Eye (tissue), 1 donor: Measurements from ENCODE around the gene PCDHGA5.
"Not testable (repeated sequence)": the region's sequence is repeated elsewhere in the genome, so short reads cannot be mapped to it uniquely, and the experiment has no call there.

Experiments used
- DNase-seq: peaks from one replicate; pipeline ENCODE4 v3.0.0-alpha.2; 2015

Gene PCDHGA5

DNA sequence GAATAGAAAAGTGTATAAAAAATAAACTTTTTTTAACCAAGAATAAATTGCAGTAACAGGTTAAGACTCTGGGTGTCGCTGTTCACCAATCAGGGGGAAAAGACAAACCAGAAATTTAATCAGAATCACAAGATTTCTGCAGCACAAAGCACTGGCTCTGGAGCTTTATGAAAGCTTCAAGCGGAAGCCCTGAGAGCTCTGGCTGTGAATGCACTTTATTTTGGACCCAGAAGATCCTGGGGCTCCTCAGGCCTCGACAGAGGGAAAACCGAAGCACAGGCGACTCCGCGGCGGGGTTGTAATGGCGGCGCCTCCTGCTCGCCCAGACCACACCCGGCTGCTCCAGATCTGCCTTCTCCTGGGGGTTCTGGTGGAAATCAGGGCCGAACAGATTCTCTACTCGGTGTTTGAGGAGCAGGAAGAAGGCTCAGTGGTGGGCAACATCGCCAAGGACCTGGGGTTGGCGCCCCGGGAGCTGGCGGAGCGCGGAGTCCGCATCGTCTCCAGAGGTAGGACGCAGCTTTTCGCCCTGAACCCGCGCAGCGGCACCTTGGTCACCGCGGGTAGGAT lies 9.0 kb upstream of the PCDHGA5 start, which contains the start of gene PCDHGA4:
PCDHGA4 (plus strand) TSS at position 122 of the 570 bp plus-strand sequence; CDS start at position 209, 87 bp downstream.
- DNase-seq, result no peak

DNA sequence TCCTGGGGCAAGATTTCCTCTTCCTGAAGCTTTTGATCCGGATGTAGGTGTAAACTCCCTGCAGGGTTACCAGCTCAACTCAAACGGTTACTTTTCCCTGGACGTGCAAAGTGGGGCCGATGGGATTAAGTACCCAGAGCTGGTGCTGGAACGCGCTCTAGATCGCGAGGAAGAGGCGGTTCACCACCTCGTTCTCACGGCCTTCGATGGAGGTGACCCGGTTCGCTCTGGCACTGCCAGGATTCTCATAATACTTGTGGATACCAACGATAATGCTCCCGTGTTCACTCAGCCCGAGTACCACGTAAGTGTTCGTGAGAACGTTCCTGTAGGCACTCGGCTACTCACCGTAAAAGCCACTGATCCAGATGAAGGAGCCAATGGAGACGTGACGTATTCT lies 8.3 kb upstream of the PCDHGA5 start:
- no peak for DNase-seq

DNA sequence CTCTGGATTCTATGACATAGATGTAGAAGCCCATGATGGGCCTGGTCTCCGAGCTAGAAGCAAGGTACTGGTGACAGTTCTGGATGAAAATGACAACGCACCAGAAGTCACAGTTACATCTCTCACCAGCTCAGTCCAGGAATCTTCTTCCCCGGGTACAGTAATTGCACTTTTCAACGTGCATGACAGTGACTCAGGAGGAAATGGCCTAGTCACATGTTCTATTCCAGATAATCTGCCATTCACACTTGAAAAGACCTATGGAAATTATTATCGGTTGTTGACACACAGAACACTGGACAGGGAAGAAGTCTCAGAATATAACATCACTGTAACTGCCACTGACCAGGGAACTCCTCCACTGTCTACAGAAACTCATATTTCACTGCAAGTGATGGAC lies 7.8 kb upstream of the PCDHGA5 start:
- no peak for DNase-seq

DNA sequence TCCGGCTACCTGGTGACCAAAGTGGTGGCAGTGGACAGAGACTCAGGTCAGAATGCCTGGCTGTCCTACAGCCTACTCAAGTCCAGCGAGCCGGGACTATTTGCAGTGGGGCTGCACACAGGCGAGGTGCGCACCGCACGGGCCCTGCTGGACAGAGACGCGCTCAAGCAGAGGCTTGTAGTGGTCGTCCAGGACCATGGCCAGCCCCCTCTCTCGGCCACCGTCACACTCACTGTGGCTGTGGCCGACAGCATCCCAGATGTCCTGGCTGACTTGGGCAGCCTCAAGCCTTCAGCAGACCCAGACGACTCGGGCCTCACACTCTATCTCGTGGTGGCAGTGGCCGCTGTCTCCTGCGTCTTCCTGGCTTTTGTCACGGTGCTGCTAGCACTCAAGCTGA lies 7.0 kb upstream of the PCDHGA5 start:
- no peak for DNase-seq

DNA sequence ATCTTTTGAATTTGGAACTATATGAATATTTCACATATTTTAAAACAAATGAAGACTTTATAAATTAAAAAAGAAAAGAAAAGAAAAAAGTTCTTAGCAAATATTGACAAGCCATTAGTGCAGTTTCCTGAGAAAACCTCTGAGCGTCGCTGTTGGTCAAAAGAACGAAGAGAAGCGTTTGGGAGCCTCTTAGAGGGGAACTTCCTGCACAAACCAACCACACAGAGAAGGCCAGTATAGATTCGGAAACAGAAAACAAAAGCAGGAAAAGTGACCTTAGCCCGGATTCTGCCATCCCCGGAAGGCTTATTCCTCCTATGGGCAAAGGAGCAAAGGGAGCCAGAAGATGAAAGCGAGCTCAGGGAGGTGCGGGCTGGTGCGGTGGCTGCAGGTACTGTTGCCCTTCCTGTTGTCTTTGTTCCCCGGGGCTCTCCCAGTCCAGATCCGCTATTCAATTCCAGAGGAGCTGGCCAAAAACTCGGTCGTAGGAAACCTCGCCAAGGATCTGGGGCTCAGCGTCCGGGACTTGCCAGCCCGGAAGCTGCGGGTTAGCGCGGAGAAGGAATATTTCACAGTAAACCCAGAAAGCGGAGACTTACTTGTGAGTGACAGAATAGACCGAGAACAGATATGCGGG lies 4.1 kb upstream of the PCDHGA5 start, which contains the start of gene PCDHGB2:
PCDHGB2 (plus strand) TSS at position 205 of the 637 bp plus-strand sequence; CDS start at position 347, 142 bp downstream.
- no peak for DNase-seq

DNA sequence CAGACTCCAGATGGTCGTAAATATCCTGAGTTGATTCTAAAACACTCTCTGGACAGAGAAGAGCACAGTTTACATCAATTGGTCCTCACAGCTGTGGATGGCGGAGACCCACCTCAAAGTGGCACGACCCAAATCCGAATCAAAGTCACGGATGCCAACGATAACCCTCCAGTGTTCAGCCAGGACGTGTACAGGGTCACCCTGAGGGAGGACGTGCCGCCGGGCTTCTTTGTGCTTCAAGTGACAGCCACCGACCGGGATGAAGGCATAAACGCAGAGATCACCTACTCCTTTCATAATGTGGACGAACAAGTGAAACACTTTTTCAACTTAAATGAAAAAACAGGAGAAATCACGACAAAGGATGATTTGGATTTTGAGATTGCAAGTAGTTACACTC lies 3.3 kb upstream of the PCDHGA5 start:
- no peak for DNase-seq

DNA sequence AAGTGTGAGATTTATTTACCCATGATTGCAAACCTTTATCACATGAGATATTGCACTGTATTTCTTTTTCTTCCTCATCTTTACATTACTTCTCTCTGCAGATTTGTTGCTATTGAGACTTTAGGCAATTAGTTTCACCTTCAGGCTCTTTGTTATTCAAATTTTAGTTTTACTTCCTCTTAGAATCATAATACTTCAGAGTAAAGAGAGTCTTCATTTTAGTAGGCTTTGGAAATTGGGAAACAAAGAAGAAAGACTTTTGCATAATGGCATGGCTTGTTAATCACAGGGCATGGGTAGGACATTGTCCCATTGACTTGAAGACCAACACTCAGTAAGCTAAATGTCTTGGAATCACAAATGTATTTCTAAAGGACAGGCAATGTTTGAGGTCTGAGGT lies 1.2 kb upstream of the PCDHGA5 start:
- no peak for DNase-seq

DNA sequence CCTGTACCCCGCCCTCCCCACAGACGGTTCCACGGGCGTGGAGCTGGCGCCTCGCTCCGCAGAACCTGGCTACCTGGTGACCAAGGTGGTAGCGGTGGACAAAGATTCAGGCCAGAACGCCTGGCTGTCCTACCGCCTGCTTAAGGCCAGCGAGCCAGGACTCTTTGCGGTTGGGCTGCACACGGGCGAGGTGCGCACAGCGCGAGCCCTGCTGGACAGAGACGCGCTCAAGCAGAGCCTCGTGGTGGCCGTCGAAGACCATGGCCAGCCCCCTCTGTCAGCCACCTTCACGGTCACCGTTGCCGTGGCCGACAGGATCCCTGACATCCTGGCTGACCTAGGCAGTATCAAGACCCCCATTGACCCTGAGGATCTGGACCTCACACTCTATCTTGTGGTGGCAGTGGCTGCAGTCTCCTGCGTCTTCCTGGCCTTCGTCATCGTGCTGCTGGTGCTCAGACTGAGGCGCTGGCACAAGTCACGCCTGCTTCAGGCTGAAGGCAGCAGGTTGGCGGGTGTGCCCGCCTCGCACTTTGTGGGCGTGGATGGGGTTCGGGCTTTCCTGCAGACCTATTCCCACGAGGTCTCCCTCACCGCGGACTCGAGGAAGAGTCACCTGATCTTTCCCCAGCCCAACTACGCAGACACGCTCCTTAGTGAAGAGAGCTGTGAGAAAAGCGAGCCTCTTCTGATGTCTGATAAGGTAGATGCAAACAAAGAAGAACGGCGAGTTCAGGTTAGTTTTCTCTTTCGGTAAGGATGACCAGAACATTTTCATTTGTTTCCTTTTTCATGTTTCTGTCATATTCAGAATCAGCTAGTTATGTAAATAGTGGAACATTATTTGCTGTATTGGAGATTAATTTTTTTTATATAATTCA lies 2.3 kb downstream of the PCDHGA5 start:
- DNase-seq, result no peak

DNA sequence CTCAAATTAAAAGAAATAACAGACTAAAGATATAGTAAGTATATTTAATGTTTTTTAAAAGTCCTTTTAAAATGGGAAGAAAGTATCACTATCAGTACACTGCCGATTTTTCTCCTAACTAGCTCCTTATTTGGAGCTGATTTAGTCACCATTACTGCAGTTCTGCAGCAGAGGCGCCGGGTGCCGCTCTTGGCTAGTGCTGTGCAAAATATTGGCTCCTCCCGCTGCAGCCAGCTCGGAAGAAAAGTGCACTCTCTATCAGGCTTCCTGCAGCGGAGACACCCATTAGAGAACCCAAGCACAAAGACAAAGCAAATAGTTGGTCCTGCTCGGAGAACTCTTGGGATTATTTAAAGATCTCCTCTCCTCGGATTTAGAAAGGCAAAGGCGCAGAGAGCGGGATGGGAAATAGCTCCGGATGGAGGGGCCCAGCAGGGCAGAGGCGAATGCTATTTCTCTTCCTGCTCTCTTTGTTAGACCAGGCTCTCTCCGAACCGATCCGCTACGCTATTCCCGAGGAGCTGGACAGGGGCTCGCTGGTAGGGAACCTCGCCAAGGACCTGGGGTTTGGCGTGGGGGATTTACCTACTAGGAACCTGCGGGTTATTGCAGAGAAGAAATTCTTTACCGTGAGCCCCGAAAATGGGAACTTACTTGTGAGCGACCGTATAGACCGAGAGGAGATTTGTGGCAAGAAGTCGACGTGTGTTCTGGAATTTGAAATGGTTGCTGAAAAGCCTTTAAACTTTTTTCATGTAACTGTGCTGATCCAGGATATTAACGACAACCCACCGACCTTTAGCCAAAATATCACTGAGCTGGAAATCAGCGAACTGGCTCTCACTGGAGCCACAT lies 6.3 kb downstream of the PCDHGA5 start, which contains the start of gene PCDHGB3:
PCDHGB3 (plus strand) TSS at position 249 of the 855 bp plus-strand sequence; CDS start at position 402, 153 bp downstream.
- peak; percentile 3 for DNase-seq

DNA sequence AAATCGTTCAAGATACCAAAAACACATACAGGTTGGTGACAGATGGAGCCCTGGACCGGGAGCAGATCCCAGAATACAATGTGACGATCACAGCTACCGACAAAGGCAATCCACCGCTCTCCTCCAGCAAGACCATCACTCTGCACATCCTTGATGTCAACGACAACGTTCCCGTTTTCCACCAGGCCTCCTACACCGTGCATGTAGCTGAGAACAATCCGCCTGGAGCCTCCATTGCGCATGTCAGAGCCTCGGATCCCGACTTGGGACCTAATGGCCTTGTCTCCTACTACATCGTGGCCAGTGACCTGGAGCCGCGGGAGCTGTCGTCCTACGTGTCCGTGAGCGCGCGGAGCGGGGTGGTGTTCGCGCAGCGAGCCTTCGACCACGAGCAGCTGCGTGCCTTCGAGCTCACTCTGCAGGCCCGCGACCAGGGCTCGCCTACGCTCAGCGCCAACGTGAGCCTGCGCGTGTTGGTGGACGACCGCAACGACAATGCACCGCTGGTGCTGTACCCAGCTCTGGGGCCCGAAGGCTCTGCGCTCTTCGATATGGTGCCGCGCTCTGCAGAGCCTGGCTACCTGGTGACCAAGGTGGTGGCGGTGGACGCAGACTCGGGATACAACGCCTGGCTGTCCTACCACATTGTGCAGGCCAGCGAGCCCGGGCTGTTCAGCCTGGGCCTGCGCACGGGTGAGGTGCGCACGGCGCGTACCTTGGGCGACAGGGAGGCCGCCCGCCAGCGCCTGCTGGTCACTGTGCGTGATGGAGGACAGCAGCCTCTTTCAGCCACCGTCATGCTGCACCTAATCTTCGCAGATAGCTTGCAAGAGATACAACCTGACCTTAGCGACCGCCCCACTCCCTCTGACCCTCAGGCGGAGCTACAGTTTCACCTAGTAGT lies 7.9 kb downstream of the PCDHGA5 start:
- DNase-seq, result no peak

DNA sequence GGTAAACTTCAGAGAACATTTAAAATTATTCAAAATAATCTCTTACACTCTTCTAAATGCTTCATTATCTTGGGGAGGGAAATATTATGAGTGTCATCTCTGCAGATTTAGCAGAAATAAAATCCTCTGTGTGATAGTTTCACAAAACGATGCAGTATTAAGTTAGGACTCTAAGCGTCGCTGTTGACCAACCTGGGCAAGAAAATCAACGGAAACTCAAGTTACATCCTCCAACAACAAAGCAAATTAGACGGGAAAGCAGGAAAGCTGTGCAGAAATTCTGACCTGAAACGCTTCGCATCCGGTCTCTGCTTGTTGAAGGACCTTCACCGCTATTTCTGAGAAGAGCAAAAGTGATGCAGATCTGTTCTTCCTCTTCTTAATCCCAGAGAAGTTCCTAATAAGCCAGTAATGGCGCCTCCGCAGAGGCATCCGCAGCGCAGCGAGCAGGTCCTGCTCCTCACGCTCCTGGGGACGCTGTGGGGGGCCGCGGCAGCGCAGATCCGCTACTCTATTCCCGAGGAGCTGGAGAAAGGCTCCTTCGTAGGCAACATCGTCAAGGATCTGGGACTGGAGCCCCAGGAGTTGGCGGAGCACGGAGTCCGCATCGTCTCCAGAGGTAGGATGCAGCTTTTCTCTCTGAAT lies 9.8 kb downstream of the PCDHGA5 start, which contains the start of gene PCDHGA6:
PCDHGA6 (plus strand) TSS at position 219 of the 645 bp plus-strand sequence; CDS start at position 412, 193 bp downstream.
- DNase-seq, result peak; percentile 37

DNA sequence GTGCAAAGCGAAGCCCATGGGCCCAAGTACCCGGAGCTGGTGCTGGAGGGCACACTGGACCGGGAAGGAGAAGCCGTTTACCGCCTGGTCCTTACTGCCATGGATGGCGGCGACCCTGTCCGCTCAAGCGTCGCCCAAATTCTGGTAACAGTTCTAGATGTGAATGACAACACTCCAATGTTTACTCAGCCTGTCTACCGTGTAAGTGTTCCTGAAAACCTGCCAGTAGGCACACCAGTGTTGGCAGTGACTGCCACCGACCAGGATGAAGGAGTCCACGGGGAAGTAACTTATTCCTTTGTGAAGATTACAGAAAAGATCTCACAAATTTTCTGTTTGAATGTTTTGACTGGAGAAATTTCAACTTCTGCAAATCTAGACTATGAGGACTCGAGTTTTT lies 10.7 kb downstream of the PCDHGA5 start:
- no peak for DNase-seq

DNA sequence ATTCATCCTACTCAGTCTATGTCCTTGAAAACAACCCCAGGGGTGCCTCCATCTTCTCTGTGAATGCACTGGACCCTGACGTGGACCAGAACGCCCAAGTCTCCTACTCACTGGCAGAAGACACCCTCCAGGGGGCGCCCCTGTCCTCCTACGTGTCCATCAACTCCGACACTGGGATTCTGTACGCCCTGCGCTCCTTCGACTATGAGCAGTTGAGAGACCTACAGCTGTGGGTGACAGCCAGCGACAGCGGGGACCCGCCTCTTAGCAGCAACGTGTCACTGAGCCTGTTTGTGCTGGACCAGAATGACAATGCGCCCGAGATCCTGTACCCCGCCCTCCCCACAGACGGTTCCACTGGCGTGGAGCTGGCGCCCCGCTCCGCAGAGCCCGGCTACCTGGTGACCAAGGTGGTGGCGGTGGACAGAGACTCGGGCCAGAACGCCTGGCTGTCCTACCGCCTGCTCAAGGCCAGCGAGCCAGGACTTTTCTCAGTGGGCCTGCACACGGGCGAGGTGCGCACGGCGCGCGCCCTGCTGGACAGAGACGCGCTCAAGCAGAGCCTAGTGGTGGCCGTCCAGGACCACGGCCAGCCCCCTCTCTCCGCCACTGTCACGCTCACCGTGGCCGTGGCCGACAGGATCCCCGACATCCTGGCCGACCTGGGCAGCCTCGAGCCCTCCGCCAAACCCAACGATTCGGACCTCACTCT lies 11.6 kb downstream of the PCDHGA5 start:
- not testable (repeated sequence) for DNase-seq

DNA sequence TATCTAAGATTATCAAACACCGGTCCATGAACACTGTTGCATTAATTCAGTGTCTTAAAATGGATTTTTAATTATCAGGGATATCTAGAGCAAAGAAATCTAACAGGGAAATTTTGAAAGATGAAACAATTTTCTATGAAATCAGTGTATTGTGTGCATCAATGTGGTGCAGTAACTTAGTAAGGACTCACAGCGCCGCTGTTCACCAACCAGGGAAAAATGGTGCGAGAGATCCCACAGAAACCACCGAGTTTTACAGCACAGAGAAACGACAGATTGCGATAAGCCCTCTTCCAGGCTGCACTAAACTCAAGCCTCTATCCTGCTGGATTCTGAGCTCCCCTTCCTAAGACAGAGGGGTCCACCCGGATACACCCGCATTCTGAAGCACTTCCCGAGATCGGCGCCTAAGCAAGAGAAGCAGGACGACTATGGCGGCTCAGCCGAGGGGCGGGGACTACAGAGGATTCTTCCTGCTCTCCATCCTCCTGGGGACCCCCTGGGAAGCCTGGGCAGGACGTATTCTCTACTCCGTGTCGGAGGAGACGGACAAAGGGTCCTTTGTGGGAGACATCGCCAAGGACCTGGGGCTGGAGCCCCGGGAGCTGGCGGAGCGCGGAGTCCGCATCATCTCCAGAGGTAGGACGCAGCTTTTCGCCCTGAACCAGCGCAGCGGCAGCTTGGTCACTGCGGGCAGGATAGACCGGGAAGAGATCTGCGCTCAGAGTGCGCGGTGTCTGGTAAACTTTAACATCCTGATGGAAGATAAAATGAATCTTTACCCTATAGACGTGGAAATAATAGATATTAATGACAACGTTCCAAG lies 18.7 kb downstream of the PCDHGA5 start, which contains the start of gene PCDHGA7:
PCDHGA7 (plus strand) TSS at position 274 of the 826 bp plus-strand sequence; CDS start at position 432, 158 bp downstream.
- no peak for DNase-seq

DNA sequence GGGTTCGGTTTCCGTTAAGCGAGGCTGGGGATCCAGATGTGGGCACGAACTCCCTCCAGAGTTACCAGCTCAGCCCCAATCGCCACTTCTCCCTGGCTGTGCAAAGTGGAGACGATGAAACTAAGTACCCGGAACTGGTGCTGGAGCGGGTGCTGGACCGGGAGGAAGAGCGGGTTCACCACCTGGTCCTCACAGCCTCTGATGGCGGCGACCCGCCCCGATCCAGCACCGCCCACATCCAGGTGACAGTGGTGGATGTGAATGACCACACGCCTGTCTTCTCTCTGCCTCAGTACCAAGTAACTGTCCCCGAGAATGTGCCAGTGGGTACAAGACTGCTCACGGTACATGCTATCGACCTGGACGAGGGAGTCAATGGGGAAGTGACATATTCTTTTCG lies 19.4 kb downstream of the PCDHGA5 start:
- DNase-seq, result no peak

DNA sequence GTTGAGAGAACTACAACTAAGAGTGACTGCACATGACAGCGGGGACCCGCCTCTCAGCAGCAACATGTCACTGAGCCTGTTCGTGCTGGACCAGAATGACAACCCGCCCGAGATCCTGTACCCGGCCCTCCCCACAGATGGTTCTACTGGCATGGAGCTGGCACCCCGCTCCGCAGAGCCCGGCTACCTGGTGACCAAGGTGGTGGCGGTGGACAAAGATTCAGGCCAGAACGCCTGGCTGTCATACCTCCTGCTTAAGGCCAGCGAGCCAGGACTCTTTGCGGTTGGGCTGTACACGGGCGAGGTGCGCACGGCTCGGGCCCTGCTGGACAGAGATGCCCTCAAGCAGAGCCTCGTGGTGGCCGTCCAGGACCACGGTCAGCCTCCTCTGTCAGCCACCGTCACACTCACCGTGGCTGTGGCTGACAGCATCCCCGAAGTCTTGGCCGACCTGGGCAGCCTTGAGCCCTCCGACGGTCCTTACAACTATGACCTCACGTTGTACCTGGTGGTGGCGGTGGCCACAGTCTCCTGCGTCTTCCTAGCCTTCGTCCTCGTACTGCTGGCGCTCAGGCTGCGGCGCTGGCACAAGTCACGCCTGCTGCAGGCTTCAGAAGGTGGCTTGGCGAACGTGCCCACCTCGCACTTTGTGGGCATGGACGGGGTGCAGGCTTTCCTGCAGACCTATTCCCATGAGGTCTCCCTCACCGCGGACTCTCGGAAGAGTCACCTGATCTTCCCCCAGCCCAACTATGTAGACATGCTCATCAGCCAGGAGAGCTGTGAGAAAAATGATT lies 20.7 kb downstream of the PCDHGA5 start:
- DNase-seq, result no peak

DNA sequence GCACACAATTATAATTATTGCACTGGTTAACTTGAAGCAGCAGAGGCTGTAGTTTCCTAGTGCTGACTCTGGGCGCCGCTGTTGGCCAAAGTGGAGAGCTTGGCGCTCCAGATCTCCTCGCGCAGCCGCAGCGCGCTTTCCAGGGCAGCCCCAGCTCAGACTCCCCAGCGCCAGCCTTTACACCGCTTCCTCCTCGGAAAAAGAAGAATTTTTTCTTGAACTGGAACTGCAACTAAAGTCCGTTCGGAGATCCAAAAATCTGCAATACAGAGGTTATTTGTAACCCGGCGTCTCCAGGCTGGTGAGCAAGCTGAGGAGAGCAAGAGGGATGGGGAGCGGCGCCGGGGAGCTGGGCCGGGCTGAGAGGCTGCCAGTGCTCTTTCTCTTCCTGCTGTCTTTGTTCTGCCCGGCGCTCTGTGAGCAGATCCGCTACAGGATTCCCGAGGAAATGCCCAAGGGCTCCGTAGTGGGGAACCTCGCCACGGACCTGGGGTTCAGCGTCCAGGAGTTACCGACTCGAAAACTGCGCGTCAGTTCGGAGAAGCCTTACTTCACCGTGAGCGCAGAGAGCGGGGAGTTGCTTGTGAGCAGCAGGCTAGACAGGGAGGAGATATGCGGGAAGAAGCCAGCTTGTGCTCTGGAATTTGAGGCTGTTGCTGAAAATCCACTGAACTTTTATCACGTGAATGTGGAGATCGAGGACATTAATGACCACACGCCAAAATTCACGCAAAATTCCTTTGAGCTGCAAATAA lies 23.8 kb downstream of the PCDHGA5 start, which contains the start of gene PCDHGB4:
PCDHGB4 (plus strand) TSS at position 142 of the 755 bp plus-strand sequence; CDS start at position 329, 187 bp downstream.
- peak; percentile 22 for DNase-seq
